H1 (cell line): ENCODE measurements around the gene CANT1.

ENCODE experiments used
- CTCF ChIP-seq, 3 experiments: IDR thresholded peaks; 1 replicate in 2 of 3; 2 replicates in 1 of 3; pipeline versions ENCODE4 v1.5.1 to v1.6.1; 2011; ENCODE audit warnings: low read length in 3 of 3, mild to moderate bottlenecking in 3 of 3, inconsistent platforms in 2 of 3, low read depth in 1 of 3, moderate library complexity in 1 of 3; ENCODE audit not compliant: insufficient read depth in 1 of 3; ENCODE audit errors: control extremely low read depth in 1 of 3
- EP300 ChIP-seq, 2 experiments: IDR thresholded peaks; 1 replicate in 1 of 2; 2 replicates in 1 of 2; pipeline ENCODE4 v1.6.1; 2011 to 2012; ENCODE audit warnings: low read depth in 2 of 2, low read length in 2 of 2, mild to moderate bottlenecking in 2 of 2, borderline replicate concordance in 1 of 2, inconsistent platforms in 1 of 2, moderate library complexity in 1 of 2
- EZH2 ChIP-seq: fragments of 200-600 bp; sonication (generic); IDR thresholded peaks from 2 replicates; pipeline ENCODE4 v1.7.1; 2012; ENCODE audit warnings: low read depth, mild to moderate bottlenecking, moderate library complexity, low read length, inconsistent platforms; ENCODE audit not compliant: severe bottlenecking
- NANOG ChIP-seq: IDR thresholded peaks from 2 replicates; pipeline ENCODE4 v1.6.1; 2011; ENCODE audit warnings: low read length, low read depth, mild to moderate bottlenecking, inconsistent platforms; ENCODE audit not compliant: insufficient read depth, poor library complexity, severe bottlenecking
- POLR2AphosphoS5 ChIP-seq: IDR thresholded peaks from 2 replicates; pipeline ENCODE4 v1.6.1; 2011; ENCODE audit warnings: low read depth, low read length
- RBBP5 ChIP-seq: IDR thresholded peaks from 2 replicates; pipeline ENCODE4 v1.7.1; 2012; ENCODE audit warnings: low read depth, mild to moderate bottlenecking, inconsistent platforms, low read length, moderate library complexity, borderline replicate concordance
- RNF2 ChIP-seq: fragments of 200-900, 300-1000 bp; sonication (generic); IDR thresholded peaks from 2 replicates; pipeline ENCODE4 v1.7.1; 2016; ENCODE audit warnings: borderline replicate concordance, low read depth, mild to moderate bottlenecking, antibody characterized with exemption, low read length; ENCODE audit not compliant: poor library complexity, severe bottlenecking; ENCODE audit errors: missing control alignments
- SP4 ChIP-seq: IDR thresholded peaks from 2 replicates; pipeline ENCODE4 v1.6.1; 2012; ENCODE audit warnings: low read length, inconsistent platforms
- TCF12 ChIP-seq: IDR thresholded peaks from 2 replicates; pipeline ENCODE4 v1.6.1; 2011; ENCODE audit warnings: low read depth, mild to moderate bottlenecking, low read length
- TF ChIP-seq, protein P1 (sequence below): IDR thresholded peaks from 2 replicates; pipeline ENCODE4 v1.6.1; 2012; ENCODE audit warnings: inconsistent platforms

GRCh38 chr17:79023886-79024771 is 14.6 kb upstream of the CANT1 start, which contains the start of gene C1QTNF1:
- TF ChIP-seq, protein P1, sequence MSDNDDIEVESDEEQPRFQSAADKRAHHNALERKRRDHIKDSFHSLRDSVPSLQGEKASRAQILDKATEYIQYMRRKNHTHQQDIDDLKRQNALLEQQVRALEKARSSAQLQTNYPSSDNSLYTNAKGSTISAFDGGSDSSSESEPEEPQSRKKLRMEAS: peak; percentile 80
- TF ChIP-seq EP300 (IDR thresholded peaks at IDR 0.05; ENCODE audit: borderline replicate concordance in 1 of 2, low read depth in 2 of 2, low read length in 2 of 2) (no peak), EZH2 (peak; percentile 48), CTCF (IDR thresholded peaks at IDR 0.05; ENCODE audit: control extremely low read depth in 1 of 3, insufficient read depth in 1 of 3, low read depth in 1 of 3, low read length in 3 of 3) (peak; percentile 42 to 49 (median 48)), TCF12 (0 out of 2 replicates have a peak, but pooled peaks have one; percentile 56), RNF2 (no peak), NANOG (no peak), RBBP5 (no peak), POLR2AphosphoS5 (no peak), SP4 (no peak)
